Fibroblast of lung (primary cell): ENCODE data around the gene GNB2.

Source experiments
- EZH2 ChIP-seq: IDR thresholded peaks from 2 replicates; pipeline ENCODE4 v1.5.1; 2012; ENCODE audit warnings: low read length, control low read depth, mild to moderate bottlenecking; ENCODE audit errors: missing control alignments
- TF ChIP-seq, protein P1 (sequence below), 2 donors: IDR thresholded peaks in 1 of 2; conservative IDR thresholded peaks in 1 of 2; 1 replicate in 1 of 2; 2 replicates in 1 of 2; pipeline ENCODE4 v1.5.1; 2011 to 2012; ENCODE audit warnings: low read length in 2 of 2, control low read depth in 1 of 2, inconsistent platforms in 1 of 2, low read depth in 1 of 2, mild to moderate bottlenecking in 1 of 2

DNA sequence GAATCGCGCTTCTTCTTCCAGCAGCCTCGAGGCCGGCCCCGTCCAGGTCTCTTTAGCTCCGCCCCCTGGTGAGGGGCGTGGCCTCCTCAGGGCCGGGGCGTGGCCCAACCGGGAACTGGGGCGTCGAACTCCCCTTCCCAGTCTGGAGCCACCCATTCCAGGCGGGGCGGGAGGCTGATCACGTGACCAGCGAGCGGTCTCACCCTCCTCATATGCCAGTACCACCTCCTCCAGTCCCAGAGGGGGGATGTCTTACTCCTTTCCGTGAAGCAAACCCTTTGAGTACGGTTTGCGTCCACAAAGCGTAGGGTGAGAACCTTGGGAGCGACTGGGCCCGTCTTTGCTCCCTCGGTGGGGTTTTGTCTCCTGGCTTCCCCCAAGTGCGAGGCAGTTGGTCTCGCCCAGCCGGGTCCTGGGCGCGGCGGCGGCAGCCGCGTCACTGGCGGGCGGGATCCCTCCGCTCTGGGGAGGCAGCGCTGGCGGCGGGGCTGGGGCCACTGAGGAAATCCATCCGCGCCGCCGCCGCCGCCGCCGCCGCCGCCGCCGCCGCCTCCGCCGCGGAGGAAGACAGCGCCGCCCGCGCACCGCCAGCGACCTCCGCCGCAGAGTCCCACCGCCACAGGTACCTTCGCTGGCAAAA, at the start of gene GNB2:
- TF ChIP-seq, protein P1, sequence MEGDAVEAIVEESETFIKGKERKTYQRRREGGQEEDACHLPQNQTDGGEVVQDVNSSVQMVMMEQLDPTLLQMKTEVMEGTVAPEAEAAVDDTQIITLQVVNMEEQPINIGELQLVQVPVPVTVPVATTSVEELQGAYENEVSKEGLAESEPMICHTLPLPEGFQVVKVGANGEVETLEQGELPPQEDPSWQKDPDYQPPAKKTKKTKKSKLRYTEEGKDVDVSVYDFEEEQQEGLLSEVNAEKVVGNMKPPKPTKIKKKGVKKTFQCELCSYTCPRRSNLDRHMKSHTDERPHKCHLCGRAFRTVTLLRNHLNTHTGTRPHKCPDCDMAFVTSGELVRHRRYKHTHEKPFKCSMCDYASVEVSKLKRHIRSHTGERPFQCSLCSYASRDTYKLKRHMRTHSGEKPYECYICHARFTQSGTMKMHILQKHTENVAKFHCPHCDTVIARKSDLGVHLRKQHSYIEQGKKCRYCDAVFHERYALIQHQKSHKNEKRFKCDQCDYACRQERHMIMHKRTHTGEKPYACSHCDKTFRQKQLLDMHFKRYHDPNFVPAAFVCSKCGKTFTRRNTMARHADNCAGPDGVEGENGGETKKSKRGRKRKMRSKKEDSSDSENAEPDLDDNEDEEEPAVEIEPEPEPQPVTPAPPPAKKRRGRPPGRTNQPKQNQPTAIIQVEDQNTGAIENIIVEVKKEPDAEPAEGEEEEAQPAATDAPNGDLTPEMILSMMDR (conservative IDR thresholded peaks at IDR 0.05 in 1 of 2, IDR thresholded peaks at IDR 0.05 in 1 of 2; ENCODE audit: low read depth in 1 of 2, low read length in 2 of 2) = no peak
- no peak for TF ChIP-seq EZH2
